Right ventricle myocardium inferior (tissue), 1 donor: ENCODE results near the gene RBM20. TPM values are rescaled to one million over a fixed set of nuclear protein-coding genes. Genes with fewer than 3 reads are reported as not detected.

Source experiments
- ATAC-seq: fragments of 200-7000 bp; cut with Tn5 transposase; one replicate; pipeline ENCODE4 v1.9.1; 2020; ENCODE audit warnings: mild to moderate bottlenecking, moderate library complexity
- DNase-seq: peaks from one replicate; pipeline ENCODE4 v3.0.0; 2021; ENCODE audit errors: missing footprints
- intact Hi-C: fragments of 100-400 bp; cut with DNase I; formaldehyde crosslinking; loops from one replicate; pipeline ENCODE4 v1.11.0; 2022
- total RNA-seq: library from RNA; stranded (reverse); fragmentation: NEBNext Ultra II Directional; extraction: Animal tissue kit (Norgen Biotek cat#: 25700); gene quantifications from one replicate; pipeline ENCODE4 v1.2.1, GENCODE V29; 2021
- donor health status: DM: no; HTN: yes; CAD: no; lungs with severe emphysema.

RBM20 gene
- total RNA-seq, 1 donor from 2014 or later: 103 TPM

GRCh38 chr10:110822035-110822711 lies 178.0 kb downstream of the RBM20 start:
- intact Hi-C loops: no loop called here
- ATAC-seq: no peak
- DNase-seq: no peak

GRCh38 chr10:110822712-110823311 lies 178.7 kb downstream of the RBM20 start:
- intact Hi-C loops: no loop called here
- ATAC-seq: no peak
- DNase-seq: no peak

GRCh38 chr10:110824152-110824441 lies 180.0 kb downstream of the RBM20 start:
- DNase-seq (no peak), ATAC-seq (no peak)
- intact Hi-C loops: no loop called here

GRCh38 chr10:110824660-110825059 lies 180.5 kb downstream of the RBM20 start:
- DNase-seq: no peak
- ATAC-seq: no peak
- intact Hi-C loops: no loop called here

- ATAC-seq (no peak), DNase-seq (no peak)
- intact Hi-C loops: no loop called here
These were observed 181.4 kb downstream of the RBM20 start for GRCh38 chr10:110825508-110825907.

- DNase-seq (no peak), ATAC-seq (no peak)
- intact Hi-C loops: no loop called here
These were observed 183.3 kb downstream of the RBM20 start for GRCh38 chr10:110827410-110827809.

- peak; percentile 46 for ATAC-seq
- no peak for DNase-seq
- intact Hi-C loops: no loop called here
These were observed 183.7 kb downstream of the RBM20 start for GRCh38 chr10:110827875-110828274.

- ATAC-seq (no peak), DNase-seq (no peak)
- intact Hi-C loops: no loop called here
These were observed 184.4 kb downstream of the RBM20 start for GRCh38 chr10:110828525-110828924.

GRCh38 chr10:110829721-110830410 lies 185.7 kb downstream of the RBM20 start:
- no peak for DNase-seq
- no peak for ATAC-seq
- intact Hi-C loops: no loop called here

- ATAC-seq (no peak), DNase-seq (no peak)
- intact Hi-C loops: no loop called here
These were observed 189.3 kb downstream of the RBM20 start for GRCh38 chr10:110833234-110833940.

- no peak for ATAC-seq
These were observed 189.9 kb downstream of the RBM20 start for GRCh38 chr10:110833941-110834628.

GRCh38 chr10:110834629-110835301 lies 190.6 kb downstream of the RBM20 start:
- peak; percentile 74 for DNase-seq
- peak; percentile 79 for ATAC-seq
- intact Hi-C loops: no loop called here

More at GRCh38 chr10:110833941-110834628, 189.9 kb downstream of the RBM20 start:
- no peak for DNase-seq
- intact Hi-C loops: no loop called here

- DNase-seq (no peak), ATAC-seq (no peak)
- intact Hi-C loops: no loop called here
These were observed 191.7 kb downstream of the RBM20 start for GRCh38 chr10:110835841-110836240.

- intact Hi-C loops: no loop called here
- ATAC-seq (no peak), DNase-seq (no peak)
These were observed 192.6 kb downstream of the RBM20 start for GRCh38 chr10:110836706-110837105.

GRCh38 chr10:110837418-110838171 lies 193.5 kb downstream of the RBM20 start:
- ATAC-seq (peak; percentile 20), DNase-seq (no peak)
- intact Hi-C loops: no loop called here

- ATAC-seq (peak; percentile 13), DNase-seq (no peak)
- intact Hi-C loops: no loop called here
These were observed 196.2 kb downstream of the RBM20 start for GRCh38 chr10:110840225-110840922.

GRCh38 chr10:110840923-110841428 lies 196.8 kb downstream of the RBM20 start:
- DNase-seq (no peak), ATAC-seq (peak; percentile 10)
- intact Hi-C loops: no loop called here
